ENCODE measurements around the gene XPO1. TPM values are rescaled to one million over a fixed set of nuclear protein-coding genes. Genes with fewer than 3 reads are reported as not detected.
"Not testable (repeated sequence)": the region's sequence is repeated elsewhere in the genome, so short reads cannot be mapped to it uniquely, and the experiment has no call there.

The XPO1 gene
- total and polyA plus RNA-seq, 2 donors (not counting 1 experiment from before 2014, with no cell fraction given): 91.8 to 348 TPM

DNA sequence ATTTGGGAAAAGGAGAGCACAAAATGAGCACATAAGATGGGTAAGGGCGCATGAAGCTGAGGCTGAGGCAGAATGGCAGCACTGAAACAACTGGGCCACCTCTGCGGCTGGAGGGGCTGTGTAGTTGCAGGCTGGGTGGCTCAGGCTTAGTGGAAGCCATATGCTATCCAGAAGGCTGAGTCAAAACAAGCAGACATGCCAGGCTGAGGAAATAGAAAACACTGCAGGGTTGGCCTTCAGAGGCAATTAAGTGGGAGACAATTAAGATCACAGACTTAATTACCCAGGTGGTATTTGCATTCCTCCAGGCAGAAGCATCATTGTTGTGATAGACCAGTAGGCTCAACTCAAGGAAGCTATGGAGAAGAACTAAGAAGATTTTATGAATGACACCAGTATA is 11.4 kb upstream of the XPO1 start:
- no peak for TF ChIP-seq EZH2 (IDR thresholded peaks at IDR 0.05; ENCODE audit: low read length, missing control alignments)
- TF ChIP-seq, protein P1, sequence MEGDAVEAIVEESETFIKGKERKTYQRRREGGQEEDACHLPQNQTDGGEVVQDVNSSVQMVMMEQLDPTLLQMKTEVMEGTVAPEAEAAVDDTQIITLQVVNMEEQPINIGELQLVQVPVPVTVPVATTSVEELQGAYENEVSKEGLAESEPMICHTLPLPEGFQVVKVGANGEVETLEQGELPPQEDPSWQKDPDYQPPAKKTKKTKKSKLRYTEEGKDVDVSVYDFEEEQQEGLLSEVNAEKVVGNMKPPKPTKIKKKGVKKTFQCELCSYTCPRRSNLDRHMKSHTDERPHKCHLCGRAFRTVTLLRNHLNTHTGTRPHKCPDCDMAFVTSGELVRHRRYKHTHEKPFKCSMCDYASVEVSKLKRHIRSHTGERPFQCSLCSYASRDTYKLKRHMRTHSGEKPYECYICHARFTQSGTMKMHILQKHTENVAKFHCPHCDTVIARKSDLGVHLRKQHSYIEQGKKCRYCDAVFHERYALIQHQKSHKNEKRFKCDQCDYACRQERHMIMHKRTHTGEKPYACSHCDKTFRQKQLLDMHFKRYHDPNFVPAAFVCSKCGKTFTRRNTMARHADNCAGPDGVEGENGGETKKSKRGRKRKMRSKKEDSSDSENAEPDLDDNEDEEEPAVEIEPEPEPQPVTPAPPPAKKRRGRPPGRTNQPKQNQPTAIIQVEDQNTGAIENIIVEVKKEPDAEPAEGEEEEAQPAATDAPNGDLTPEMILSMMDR (conservative IDR thresholded peaks at IDR 0.05 in 1 of 2, IDR thresholded peaks at IDR 0.05 in 1 of 2; ENCODE audit: low read depth in 1 of 2, low read length in 2 of 2): no peak

GRCh38 chr2:61543062-61543461 is 4.9 kb upstream of the XPO1 start:
- no peak for TF ChIP-seq EZH2 (IDR thresholded peaks at IDR 0.05; ENCODE audit: low read length, missing control alignments)
- TF ChIP-seq, protein P1 (conservative IDR thresholded peaks at IDR 0.05 in 1 of 2, IDR thresholded peaks at IDR 0.05 in 1 of 2; ENCODE audit: low read depth in 1 of 2, low read length in 2 of 2): no peak
- DNase-seq (ENCODE audit: low read depth in 2 of 2): no peak

More for the DNA sequence above, 11.4 kb upstream of the XPO1 start:
- Histone ChIP-seq H3K9me3 (ENCODE audit: control insufficient read depth, insufficient read depth, low read depth, low read length) (no peaks in the 10 kb centered on the region), H3K27me3 (ENCODE audit: control insufficient read depth, insufficient read depth, low read length) (no peaks in the 10 kb centered on the region), H3K9ac (ENCODE audit: insufficient read depth, low read length) (no peak overlapping the region), H4K20me1 (ENCODE audit: control insufficient read depth, extremely low read depth, insufficient read depth, low read length) (no peaks in the 10 kb centered on the region), H3K27ac (ENCODE audit: insufficient read depth, low read length) (no peak overlapping the region), H3K4me1 (ENCODE audit: control insufficient read depth, extremely low read depth, insufficient read depth, low read length) (no peaks in the 10 kb centered on the region), H3K79me2 (ENCODE audit: control insufficient read depth, insufficient read depth, low read length) (no peaks in the 10 kb centered on the region), H3K36me3 (ENCODE audit: control insufficient read depth, insufficient read depth, low read length) (no peaks in the 10 kb centered on the region), H3K4me2 (ENCODE audit: extremely low read depth, insufficient read depth, low read length) (no peak overlapping the region), H3K4me3 (replicated peaks in 1 of 4; ENCODE audit: control extremely low read depth in 1 of 4, insufficient read depth in 1 of 4, low read depth in 3 of 4, low read length in 4 of 4) (no peak overlapping the region), H2AFZ (ENCODE audit: low read length) (no peak overlapping the region)
- no peak for DNase-seq (ENCODE audit: low read depth in 2 of 2)

GRCh38 chr2:61540167-61540566 is 2.0 kb upstream of the XPO1 start:
- H3K36me3 ChIP-seq (ENCODE audit: control insufficient read depth, insufficient read depth, low read length); H2AFZ ChIP-seq (ENCODE audit: low read length); H3K4me3 ChIP-seq (replicated peaks in 1 of 4; ENCODE audit: control extremely low read depth in 1 of 4, insufficient read depth in 1 of 4, low read depth in 3 of 4, low read length in 4 of 4); H3K27ac ChIP-seq (ENCODE audit: insufficient read depth, low read length); H3K27me3 ChIP-seq (ENCODE audit: control insufficient read depth, insufficient read depth, low read length); H3K9ac ChIP-seq (ENCODE audit: insufficient read depth, low read length); DNase-seq (ENCODE audit: low read depth in 2 of 2); H4K20me1 ChIP-seq (ENCODE audit: control insufficient read depth, extremely low read depth, insufficient read depth, low read length); H3K4me1 ChIP-seq (ENCODE audit: control insufficient read depth, extremely low read depth, insufficient read depth, low read length); H3K9me3 ChIP-seq (ENCODE audit: control insufficient read depth, insufficient read depth, low read depth, low read length); H3K4me2 ChIP-seq (ENCODE audit: extremely low read depth, insufficient read depth, low read length): not testable (repeated sequence)
- peaks cover 25% of the 10 kb centered on the region for H3K79me2 ChIP-seq (ENCODE audit: control insufficient read depth, insufficient read depth, low read length)

More at GRCh38 chr2:61543062-61543461, 4.9 kb upstream of the XPO1 start:
- no peaks in the 10 kb centered on the region for H4K20me1 ChIP-seq (ENCODE audit: control insufficient read depth, extremely low read depth, insufficient read depth, low read length)
- H3K27ac ChIP-seq (ENCODE audit: insufficient read depth, low read length): no peak overlapping the region
- no peak overlapping the region for H3K9ac ChIP-seq (ENCODE audit: insufficient read depth, low read length)
- no peak overlapping the region for H2AFZ ChIP-seq (ENCODE audit: low read length)
- H3K9me3 ChIP-seq (ENCODE audit: control insufficient read depth, insufficient read depth, low read depth, low read length): no peaks in the 10 kb centered on the region
- no peak overlapping the region for H3K4me2 ChIP-seq (ENCODE audit: extremely low read depth, insufficient read depth, low read length)
- no peak overlapping the region for H3K4me3 ChIP-seq (replicated peaks in 1 of 4; ENCODE audit: control extremely low read depth in 1 of 4, insufficient read depth in 1 of 4, low read depth in 3 of 4, low read length in 4 of 4)
- H3K4me1 ChIP-seq (ENCODE audit: control insufficient read depth, extremely low read depth, insufficient read depth, low read length): no peaks in the 10 kb centered on the region
- H3K79me2 ChIP-seq (ENCODE audit: control insufficient read depth, insufficient read depth, low read length): peaks cover under 1% of the 10 kb centered on the region
- H3K36me3 ChIP-seq (ENCODE audit: control insufficient read depth, insufficient read depth, low read length): no peaks in the 10 kb centered on the region
- H3K27me3 ChIP-seq (ENCODE audit: control insufficient read depth, insufficient read depth, low read length): no peaks in the 10 kb centered on the region

All from fibroblast of lung (primary cell).